Progenitor cell of endocrine pancreas (in vitro differentiated cells): Measurements from ENCODE around the gene MAGEB17. TPM values are rescaled to one million over a fixed set of nuclear protein-coding genes. Genes with fewer than 3 reads are reported as not detected.

Source experiments
- DNase-seq: peaks from one replicate; pipeline ENCODE4 v3.0.0; 2021; ENCODE audit warnings: low spot score; ENCODE audit not compliant: unreplicated experiment
- H3K27ac Mint-ChIP-seq: 2 replicates; pipeline ENCODE4 v1.8.0; 2021; ENCODE audit warnings: mild to moderate bottlenecking, moderate library complexity, mixed read lengths
- H3K27me3 Mint-ChIP-seq: 2 replicates; pipeline ENCODE4 v1.8.0; 2021; ENCODE audit warnings: mixed read lengths
- H3K36me3 Mint-ChIP-seq: 2 replicates; pipeline ENCODE4 v1.8.0; 2022; ENCODE audit warnings: mixed read lengths; ENCODE audit not compliant: insufficient read depth
- H3K4me1 Mint-ChIP-seq: 2 replicates; pipeline ENCODE4 v1.8.0; 2021; ENCODE audit warnings: low read depth, mixed read lengths
- H3K4me3 Mint-ChIP-seq: 2 replicates; pipeline ENCODE4 v1.8.0; 2021; ENCODE audit warnings: low read depth, mild to moderate bottlenecking, moderate library complexity, mixed read lengths
- H3K9me3 Mint-ChIP-seq: 2 replicates; pipeline ENCODE4 v1.8.0; 2021; ENCODE audit warnings: low read depth, mixed read lengths
- total RNA-seq: library from RNA; stranded (reverse); gene quantifications from 2 replicates; pipeline ENCODE4 v1.2.1, GENCODE V29; 2021
- TF ChIP-seq, protein P1 (sequence below): fragments of 200-600 bp; sonication (generic); IDR thresholded peaks from one replicate; pipeline ENCODE4 v1.5.0; 2021; ENCODE audit warnings: antibody characterized with exemption, mild to moderate bottlenecking; ENCODE audit not compliant: unreplicated experiment

Gene MAGEB17
- total RNA-seq, 1 donor from 2014 or later = 0.19 TPM

DNA sequence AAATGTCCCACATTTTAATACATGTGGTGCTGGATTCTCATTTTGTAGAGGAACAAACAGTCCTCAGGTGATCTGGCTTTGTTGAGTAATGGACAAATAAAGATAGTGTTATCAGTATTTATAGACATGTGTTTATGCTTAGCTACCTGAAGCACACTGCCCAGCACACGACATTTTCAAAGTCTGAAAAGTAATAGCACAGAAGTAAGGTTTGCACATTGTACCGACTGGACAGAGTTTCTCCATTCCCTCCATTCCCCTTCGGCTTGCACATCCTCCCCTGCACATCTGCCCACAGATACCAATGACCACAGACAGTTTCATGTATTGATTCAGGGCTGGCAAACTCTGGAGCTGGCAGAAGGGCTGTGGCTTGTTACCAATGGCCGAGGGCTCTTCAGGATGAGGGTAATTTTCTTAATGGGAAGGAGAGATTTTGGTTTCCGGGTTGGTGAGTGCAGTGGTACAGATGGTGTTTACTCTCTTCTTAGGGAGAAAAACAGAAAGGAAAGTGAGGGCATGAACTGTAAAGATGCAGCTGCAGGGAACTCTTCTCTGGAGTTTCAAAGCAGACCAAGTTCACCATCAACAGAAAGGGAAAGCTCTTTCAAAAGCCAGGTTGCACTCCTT lies 41.6 kb upstream of the MAGEB17 start:
- peaks cover 21% of the 10 kb centered on the region for H3K4me1 Mint-ChIP-seq
- no peak overlapping the region for H3K27ac Mint-ChIP-seq
- TF ChIP-seq, protein P1, sequence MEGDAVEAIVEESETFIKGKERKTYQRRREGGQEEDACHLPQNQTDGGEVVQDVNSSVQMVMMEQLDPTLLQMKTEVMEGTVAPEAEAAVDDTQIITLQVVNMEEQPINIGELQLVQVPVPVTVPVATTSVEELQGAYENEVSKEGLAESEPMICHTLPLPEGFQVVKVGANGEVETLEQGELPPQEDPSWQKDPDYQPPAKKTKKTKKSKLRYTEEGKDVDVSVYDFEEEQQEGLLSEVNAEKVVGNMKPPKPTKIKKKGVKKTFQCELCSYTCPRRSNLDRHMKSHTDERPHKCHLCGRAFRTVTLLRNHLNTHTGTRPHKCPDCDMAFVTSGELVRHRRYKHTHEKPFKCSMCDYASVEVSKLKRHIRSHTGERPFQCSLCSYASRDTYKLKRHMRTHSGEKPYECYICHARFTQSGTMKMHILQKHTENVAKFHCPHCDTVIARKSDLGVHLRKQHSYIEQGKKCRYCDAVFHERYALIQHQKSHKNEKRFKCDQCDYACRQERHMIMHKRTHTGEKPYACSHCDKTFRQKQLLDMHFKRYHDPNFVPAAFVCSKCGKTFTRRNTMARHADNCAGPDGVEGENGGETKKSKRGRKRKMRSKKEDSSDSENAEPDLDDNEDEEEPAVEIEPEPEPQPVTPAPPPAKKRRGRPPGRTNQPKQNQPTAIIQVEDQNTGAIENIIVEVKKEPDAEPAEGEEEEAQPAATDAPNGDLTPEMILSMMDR = no peak
- H3K27me3 Mint-ChIP-seq = peaks cover 42% of the 10 kb centered on the region
- H3K9me3 Mint-ChIP-seq = no peaks in the 10 kb centered on the region
- peak overlapping the region; percentile 20 for H3K4me3 Mint-ChIP-seq
- H3K36me3 Mint-ChIP-seq = no peaks in the 10 kb centered on the region
- DNase-seq = no peak

DNA sequence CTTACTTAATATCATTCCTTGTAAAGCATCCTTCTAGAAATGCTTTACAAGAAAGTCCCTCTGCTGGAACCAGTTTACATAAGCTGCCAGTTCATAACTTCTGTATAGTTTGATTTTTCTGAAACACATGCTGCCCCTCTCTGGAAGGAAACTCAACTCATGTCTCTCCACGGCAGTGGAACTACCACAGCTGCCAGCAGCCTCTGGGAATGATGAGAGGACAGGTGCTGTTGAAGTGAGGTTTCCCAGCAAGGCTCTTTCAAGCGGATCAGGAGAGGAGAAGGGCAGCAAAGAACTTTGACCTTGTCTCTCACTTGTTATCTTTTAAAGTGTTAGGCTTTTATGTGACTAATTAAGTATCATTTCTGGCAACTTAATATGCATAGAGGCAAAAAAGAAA lies 36.6 kb upstream of the MAGEB17 start:
- no peak overlapping the region for H3K4me3 Mint-ChIP-seq
- no peak overlapping the region for H3K27ac Mint-ChIP-seq
- peaks cover 5% of the 10 kb centered on the region for H3K4me1 Mint-ChIP-seq
- no peak for DNase-seq
- no peaks in the 10 kb centered on the region for H3K9me3 Mint-ChIP-seq
- H3K36me3 Mint-ChIP-seq = no peaks in the 10 kb centered on the region
- H3K27me3 Mint-ChIP-seq = peaks cover 21% of the 10 kb centered on the region
- TF ChIP-seq, protein P1 = no peak

DNA sequence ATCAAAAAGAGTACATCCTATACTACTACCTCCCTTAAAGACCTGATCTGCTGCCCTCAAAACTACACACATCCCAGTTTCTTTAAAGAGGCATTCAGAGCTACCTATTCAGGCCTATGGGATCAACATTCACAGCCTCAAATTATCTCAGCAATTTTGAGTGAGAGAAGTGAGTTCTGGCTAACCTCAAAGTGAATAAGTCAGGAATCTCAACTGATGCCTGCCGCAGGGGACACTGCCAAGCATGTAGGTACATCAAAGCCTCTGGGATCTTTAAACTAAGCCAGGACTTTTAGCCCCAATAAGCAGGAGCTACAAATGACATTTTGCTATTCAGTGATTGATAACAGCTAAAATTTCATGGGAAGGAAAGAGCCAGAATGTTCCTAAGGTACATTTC lies 32.3 kb upstream of the MAGEB17 start:
- no peak overlapping the region for H3K27ac Mint-ChIP-seq

DNA sequence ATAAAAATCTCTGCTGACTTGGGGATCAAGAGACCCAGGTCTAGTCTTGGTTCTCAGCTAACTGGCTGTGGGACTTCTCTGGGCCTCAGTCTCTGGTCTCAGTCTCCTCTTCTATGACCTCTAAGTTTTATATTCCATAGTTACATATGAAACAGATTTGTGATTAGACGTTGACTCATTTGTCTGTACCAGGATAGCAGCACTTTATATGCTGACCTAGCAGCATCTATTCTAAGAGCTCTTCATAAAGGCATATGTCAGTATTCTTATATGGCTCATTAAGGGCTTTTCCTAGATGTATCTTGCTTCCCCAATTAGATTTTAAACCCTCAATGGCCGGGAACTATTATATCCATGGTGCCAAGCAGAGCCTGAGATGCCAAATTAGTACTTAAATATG lies 31.2 kb upstream of the MAGEB17 start:
- peaks cover 5% of the 10 kb centered on the region for H3K27me3 Mint-ChIP-seq
- H3K9me3 Mint-ChIP-seq = no peaks in the 10 kb centered on the region
- no peak for DNase-seq
- no peaks in the 10 kb centered on the region for H3K36me3 Mint-ChIP-seq
- H3K27ac Mint-ChIP-seq = no peak overlapping the region
- no peak overlapping the region for H3K4me3 Mint-ChIP-seq
- no peaks in the 10 kb centered on the region for H3K4me1 Mint-ChIP-seq
- TF ChIP-seq, protein P1 = no peak

More for the DNA sequence above, 32.3 kb upstream of the MAGEB17 start:
- no peak for DNase-seq
- H3K9me3 Mint-ChIP-seq = no peaks in the 10 kb centered on the region
- H3K4me3 Mint-ChIP-seq = no peak overlapping the region
- TF ChIP-seq, protein P1 = no peak
- H3K36me3 Mint-ChIP-seq = no peaks in the 10 kb centered on the region
- H3K27me3 Mint-ChIP-seq = peaks cover 7% of the 10 kb centered on the region
- peaks cover 2% of the 10 kb centered on the region for H3K4me1 Mint-ChIP-seq

DNA sequence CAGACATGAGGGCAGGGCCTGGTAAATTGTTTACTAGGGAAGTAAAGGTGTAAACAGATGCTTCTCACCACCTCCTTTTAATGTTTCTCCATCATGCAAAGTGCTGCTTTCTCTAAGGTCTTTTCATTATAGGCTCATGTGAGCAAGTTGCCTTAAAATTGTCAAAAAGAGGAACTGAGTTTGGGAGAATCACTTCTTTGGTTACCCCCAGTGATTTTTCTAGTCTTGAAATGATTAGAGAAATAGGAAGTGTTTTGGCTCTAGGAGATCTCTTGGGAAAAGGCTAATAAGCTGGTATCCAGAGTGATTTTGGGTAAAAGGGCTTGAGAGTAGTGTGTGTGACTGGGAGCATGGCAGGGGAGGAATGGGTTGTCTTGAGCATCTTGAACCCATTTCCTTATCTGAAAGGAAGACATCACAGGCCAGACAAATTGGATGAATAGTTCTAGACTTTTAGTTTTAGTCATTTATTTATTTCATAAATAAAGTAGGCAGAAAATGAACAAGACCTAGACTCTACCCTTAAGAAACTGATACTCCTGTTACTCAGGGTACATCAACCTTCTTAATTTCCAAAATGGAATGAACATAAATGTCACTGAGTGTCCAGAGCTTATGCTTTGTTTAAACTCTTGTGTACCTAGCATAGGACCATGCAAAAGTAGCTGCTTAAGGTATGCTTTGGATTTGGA lies 29.7 kb upstream of the MAGEB17 start:
- no peak for DNase-seq
- Mint-ChIP-seq H3K9me3 (no peaks in the 10 kb centered on the region), H3K36me3 (no peaks in the 10 kb centered on the region), H3K4me3 (no peak overlapping the region), H3K4me1 (no peaks in the 10 kb centered on the region), H3K27ac (no peak overlapping the region), H3K27me3 (peaks cover 5% of the 10 kb centered on the region)
- TF ChIP-seq, protein P1 = no peak
